HG03565 (cell line): ENCODE data around the gene GALNT7.
"Not testable (repeated sequence)": the region's sequence is repeated elsewhere in the genome, so short reads cannot be mapped to it uniquely, and the experiment has no call there.

Experiments used
- ATAC-seq: cut with Tn5 transposase; IDR thresholded peaks from one replicate; pipeline ENCODE4 v1.9.1; 2021; ENCODE audit warnings: mild to moderate bottlenecking, moderate library complexity; ENCODE audit not compliant: unreplicated experiment

GALNT7 gene

DNA sequence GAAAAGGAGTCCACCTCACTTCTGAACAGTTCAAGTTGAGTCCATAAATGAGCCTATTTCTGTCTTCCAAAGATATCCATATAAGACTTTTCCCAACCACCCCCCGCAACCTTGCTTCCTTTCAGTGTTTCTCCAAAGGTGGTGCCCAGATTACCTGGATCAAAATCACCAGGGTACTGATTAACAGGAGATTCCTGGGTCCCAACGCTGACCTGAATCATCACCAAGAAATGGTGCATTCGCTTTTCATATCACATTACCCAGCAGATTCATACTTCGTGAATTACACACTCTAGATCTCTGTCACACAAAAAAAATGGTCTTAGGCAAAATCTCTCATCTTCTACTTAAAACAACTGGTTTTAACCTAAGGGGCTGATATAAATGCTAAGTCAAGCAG lies 2.1 kb upstream of the GALNT7 start:
- no peak for ATAC-seq

DNA sequence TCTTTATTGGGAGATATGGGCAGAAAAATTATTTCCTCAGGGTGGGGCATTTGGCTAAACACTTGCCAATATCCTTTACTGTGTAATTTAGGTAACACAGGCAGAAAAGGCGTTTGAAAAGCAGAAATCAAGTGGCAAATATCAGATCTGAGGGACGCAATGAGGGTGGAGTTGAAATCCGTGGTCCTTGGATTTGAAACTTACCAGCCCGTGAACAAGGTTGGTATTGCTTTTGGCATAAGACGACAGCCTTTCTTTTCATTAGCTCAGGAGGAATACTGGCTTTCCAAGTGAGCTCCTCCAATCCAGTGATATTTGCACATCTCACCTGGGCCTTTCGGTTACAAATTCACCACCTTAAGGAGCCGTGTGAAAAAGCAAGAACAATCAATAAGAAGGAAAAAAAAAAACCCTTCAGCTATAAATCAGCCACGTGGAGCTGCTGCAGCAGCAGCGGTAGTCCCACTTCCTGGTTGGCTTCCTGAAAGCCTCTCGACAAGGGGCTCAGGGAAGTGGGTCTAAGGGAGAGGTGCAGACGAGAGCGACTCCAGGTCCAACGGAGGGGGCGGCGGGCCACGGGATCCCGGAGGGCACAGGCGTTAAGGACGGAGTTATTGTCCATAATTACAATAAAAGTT lies 734 bp upstream of the GALNT7 start:
- ATAC-seq: peak; percentile 15

- ATAC-seq: no peak
These were observed 492 bp downstream of the GALNT7 start for GRCh38 chr4:173169178-173169427.

- peak; percentile 51 for ATAC-seq
These were observed 994 bp downstream of the GALNT7 start for GRCh38 chr4:173169428-173170181.

DNA sequence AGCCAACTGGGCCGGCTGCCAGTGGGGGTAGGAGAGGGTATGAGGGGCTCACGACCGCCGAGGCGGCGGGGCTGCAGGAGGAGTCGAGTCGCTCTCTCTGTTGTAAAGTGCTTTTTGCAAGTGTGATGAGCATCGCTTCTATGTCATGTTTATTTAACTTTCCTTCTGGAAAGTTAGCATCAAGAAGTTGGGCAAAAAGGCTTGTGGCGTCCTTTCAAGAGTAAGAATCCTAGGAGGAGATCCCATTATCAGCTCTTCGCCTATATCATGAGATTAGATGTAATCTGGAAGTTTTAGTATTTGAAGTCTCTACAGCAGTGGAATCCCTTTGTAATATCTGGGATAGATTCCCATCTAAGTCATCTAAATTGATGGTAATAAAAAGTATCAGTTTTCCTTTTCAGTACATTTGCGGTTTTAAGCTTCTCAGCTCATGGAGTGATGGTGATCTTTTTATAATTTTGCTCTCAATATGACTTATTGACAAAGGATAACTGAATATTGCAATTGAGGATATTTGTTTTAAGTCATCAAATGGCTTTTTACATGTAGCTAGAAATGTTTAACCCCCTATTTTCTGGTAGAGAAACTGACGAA lies 1.7 kb downstream of the GALNT7 start:
- no peak for ATAC-seq

DNA sequence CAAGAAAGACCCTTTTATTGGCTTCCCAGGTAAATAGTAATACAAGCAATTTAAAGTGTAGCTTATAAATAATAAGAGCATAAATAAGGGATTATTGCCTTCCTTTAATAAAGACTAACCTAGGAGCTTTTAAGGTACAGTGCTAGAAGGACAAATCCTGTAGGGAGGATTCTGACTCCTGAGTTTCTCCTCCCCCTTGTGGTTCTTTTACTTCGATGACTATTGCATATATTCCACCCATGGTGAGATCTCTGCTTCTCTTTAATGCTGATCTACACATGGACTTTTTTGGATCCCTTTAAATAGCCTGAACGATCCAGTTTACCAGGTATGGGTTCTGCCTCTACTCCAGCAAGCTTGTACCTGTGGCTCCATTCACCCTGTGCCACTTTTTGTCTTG lies 2.5 kb downstream of the GALNT7 start:
- no peak for ATAC-seq

GRCh38 chr4:173171987-173172386 lies 3.4 kb downstream of the GALNT7 start:
- no peak for ATAC-seq

DNA sequence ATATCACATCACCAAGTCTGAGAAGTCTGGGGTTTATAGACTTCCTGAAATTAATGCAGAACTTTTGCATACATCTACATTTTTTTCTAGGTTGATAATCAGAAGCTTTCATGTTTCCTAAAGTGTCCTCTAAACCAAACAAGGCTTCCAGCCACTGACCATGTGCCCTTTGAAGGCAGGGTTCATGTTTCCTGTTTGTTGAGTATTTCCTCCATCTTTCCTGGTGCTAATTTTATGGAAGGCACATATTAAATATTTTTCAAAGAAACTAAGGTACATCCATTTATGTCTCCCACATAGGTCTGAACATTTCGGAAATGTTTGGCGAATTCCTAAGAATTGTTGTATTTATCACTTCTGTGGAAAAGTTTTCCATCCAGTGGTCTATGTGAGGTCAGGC lies 5.6 kb downstream of the GALNT7 start:
- ATAC-seq: no peak

- ATAC-seq: no peak
These were observed 6.0 kb downstream of the GALNT7 start for GRCh38 chr4:173174594-173175012.

GRCh38 chr4:173176010-173176409 lies 7.4 kb downstream of the GALNT7 start:
- ATAC-seq: no peak

DNA sequence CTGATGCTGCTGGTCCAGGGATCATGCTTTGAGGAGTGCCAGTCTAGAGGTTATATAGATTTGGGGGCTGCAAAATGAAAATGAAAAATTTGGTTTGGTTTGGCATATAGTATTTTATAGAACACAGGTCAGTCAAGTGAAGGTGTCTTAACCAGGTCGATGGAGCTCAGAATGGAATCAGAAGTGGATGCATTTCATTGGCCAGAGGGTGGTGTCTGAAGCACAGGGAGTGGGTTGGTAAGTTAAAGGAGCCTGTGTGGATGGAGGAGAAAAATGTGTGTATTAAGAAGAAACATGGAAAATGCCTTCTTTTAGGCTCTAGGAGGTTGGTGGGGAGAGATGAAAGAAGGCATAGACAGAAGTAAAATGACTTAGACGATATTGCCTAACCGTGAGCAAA lies 8.6 kb downstream of the GALNT7 start:
- no peak for ATAC-seq

- ATAC-seq: no peak
These were observed 9.5 kb downstream of the GALNT7 start for GRCh38 chr4:173178144-173178543.

- ATAC-seq: peak; percentile 59
These were observed 13.2 kb downstream of the GALNT7 start for GRCh38 chr4:173181848-173182247.

GRCh38 chr4:173182403-173182802 lies 13.8 kb downstream of the GALNT7 start:
- no peak for ATAC-seq

DNA sequence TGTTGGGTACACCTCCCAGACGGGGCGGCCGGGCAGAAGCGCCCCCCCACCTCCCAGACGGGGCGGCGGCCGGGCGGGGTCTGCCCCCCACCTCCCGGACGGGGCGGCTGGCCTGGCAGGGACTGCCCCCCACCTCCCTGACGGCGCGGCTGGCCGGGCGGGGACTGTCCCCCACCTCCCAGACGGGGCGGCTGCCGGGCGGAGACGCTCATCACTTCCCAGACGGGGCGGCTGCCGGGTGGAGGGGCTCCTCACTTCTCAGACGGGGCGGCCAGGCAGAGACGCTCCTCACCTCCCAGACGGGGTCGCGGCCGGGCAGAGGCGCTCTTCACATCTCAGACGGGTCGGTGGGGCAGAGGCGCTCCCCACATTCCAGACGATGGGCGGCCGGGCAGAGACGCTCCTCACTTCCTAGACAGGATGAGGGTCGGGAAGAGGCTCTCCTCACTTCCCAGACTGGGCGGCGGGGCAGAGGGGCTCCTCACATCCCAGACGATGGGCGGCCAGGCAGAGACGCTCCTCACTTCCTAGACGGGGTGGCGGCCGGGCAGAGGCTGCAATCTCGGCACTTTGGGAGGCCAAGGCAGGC lies 15.1 kb downstream of the GALNT7 start:
- not testable (repeated sequence) for ATAC-seq

DNA sequence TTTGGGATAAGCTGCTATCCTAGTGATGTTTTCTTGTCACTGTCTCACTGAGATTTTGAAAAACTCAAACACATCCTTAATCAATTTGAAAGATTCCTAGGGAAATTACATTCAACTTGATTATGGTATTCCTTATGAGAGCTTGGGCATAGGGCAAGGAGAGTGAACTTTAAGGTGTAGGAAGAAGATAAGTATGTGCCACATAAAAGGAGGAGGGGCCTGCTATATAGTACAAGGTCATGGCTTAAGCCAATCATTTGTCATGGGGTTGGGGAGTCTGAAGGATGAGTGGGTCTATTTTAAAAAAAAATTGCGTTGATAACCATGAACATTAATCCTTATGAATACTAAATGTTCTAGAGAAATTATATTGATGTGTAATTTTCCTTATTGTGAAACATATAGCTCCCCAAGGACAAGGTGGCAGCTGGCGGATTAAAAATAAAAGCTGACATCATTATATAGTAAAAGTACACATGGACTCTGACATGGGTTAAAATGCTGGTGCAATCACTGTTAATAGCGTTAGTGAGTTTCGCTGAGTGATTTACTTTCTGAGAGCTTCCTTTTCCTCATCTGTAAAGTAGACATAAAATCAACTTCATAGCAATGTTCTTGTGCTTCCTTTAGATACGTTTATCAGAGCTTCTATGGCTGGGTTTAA lies 17.4 kb downstream of the GALNT7 start:
- ATAC-seq: no peak

DNA sequence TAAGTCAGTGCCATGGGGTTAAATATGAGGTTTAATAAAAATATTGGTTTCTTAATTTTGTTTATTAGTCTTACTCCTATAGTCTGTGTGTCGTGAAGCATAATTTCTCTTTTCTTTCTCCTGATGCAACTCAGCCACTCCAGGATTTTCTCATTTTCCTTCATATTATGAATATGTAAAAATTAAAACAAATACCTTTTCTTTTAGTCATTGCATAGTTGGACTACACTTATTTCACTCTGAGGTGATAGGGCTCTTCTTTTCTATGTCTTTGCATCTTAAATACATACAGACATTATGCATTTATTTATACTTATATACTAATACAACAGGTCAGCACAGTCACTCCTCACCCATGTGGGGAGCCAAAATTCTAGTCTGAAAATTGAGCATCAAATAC lies 19.1 kb downstream of the GALNT7 start:
- ATAC-seq: no peak

- ATAC-seq: no peak
These were observed 20.0 kb downstream of the GALNT7 start for GRCh38 chr4:173188648-173189047.

GRCh38 chr4:173189117-173189693 lies 20.6 kb downstream of the GALNT7 start:
- no peak for ATAC-seq

GRCh38 chr4:173191623-173192041 lies 23.0 kb downstream of the GALNT7 start:
- ATAC-seq: no peak
